A549 (cell line): ENCODE data around the gene TASP1. TPM values are rescaled to one million over a fixed set of nuclear protein-coding genes. Genes with fewer than 3 reads are reported as not detected.
"Not testable (repeated sequence)": the region's sequence is repeated elsewhere in the genome, so short reads cannot be mapped to it uniquely, and the experiment has no call there.

ENCODE experiments used
- ATAC-seq, 2 experiments: fragments of 200-7000 bp in 1 of 2; fragments of >200 bp in 1 of 2; cut with Nextera tagmentation in 1 of 2; cut with Tn5 transposase in 1 of 2; 3 replicates each; pipeline versions ENCODE4 v1.8.0 to v1.9.1; 2018 to 2020; ENCODE audit warnings: mild to moderate bottlenecking in 1 of 2, moderate library complexity in 1 of 2
- CTCF ChIA-PET: fragments of 300-600 bp; sonication (Branson Sonifier 250); formaldehyde crosslinking; extraction: SDS; loops from one replicate; lab custom pipeline; 2021; ENCODE audit warnings: antibody characterized with exemption, inconsistent platforms; lab: Yijun Ruan, JAX
- POLR2A ChIA-PET: fragments of 350-600 bp; formaldehyde crosslinking; extraction: SDS; loops from one replicate; lab custom pipeline; 2021; ENCODE audit warnings: antibody characterized with exemption, inconsistent platforms; lab: Yijun Ruan, JAX
- DNase-seq, 2 experiments: peaks; one replicate each; pipeline versions ENCODE4 v3.0.0 to v3.0.0-alpha.2; 2011 to 2016; ENCODE audit warnings: low read depth in 1 of 2, low spot score in 1 of 2
- FAIRE-seq: peaks from 2 replicates; lab custom pipeline; 2011; peaks lifted over from hg19 to GRCh38; lab: Jason Lieb, UNC
- H3K27ac ChIP-seq, 2 experiments: fragments of >200 bp; sonication (Bioruptor Twin); formaldehyde crosslinking; 3 replicates each; pipeline ENCODE4 v1.5.1; 2016 to 2017
- H3K4me1 ChIP-seq: fragments of >200 bp; sonication (Bioruptor Twin); formaldehyde crosslinking; 3 replicates; pipeline ENCODE4 v1.6.1; 2016
- H3K4me2 ChIP-seq: fragments of >200 bp; sonication (Bioruptor Twin); formaldehyde crosslinking; 3 replicates; pipeline ENCODE4 v1.6.1; 2016
- H3K4me3 ChIP-seq: fragments of >200 bp; sonication (Bioruptor Twin); formaldehyde crosslinking; 3 replicates; pipeline ENCODE4 v1.5.1; 2016
- H3K9me3 ChIP-seq: fragments of >200 bp; sonication (Bioruptor Twin); formaldehyde crosslinking; 3 replicates; pipeline ENCODE4 v1.6.1; 2016
- CBX2 ChIP-seq: fragments of 200-600 bp; sonication (generic); IDR thresholded peaks from 2 replicates; pipeline ENCODE4 v1.6.1; 2016; ENCODE audit warnings: low read depth, mild to moderate bottlenecking, borderline replicate concordance
- CEBPB ChIP-seq, 2 experiments: fragments of >200 bp in 1 of 2; sonication (Bioruptor Twin) in 1 of 2; formaldehyde crosslinking in 1 of 2; IDR thresholded peaks; 2 replicates each; pipeline ENCODE4 v1.6.1; 2012 to 2016
- EHF ChIP-seq: fragments of 250-450 bp; sonication (Bioruptor Pico); IDR thresholded peaks from 2 replicates; pipeline ENCODE4 v1.5.0; 2020; ENCODE audit warnings: mild to moderate bottlenecking
- ELK1 ChIP-seq: fragments of 150-350 bp; IDR thresholded peaks from 2 replicates; pipeline ENCODE4 v1.6.1; 2014; ENCODE audit warnings: low read depth, mild to moderate bottlenecking, low read length
- FOXS1 ChIP-seq: fragments of 250-450 bp; sonication (Bioruptor Pico); IDR thresholded peaks from 2 replicates; pipeline ENCODE4 v1.5.0; 2020; ENCODE audit warnings: mild to moderate bottlenecking, moderate library complexity
- GATA3 ChIP-seq: IDR thresholded peaks from 2 replicates; pipeline ENCODE4 v1.6.1; 2012; ENCODE audit warnings: borderline replicate concordance
- HDAC2 ChIP-seq: fragments of 200-600 bp; sonication (generic); IDR thresholded peaks from 2 replicates; pipeline ENCODE4 v1.6.1; 2016
- HOXB13 ChIP-seq: fragments of 250-450 bp; sonication (Bioruptor Pico); IDR thresholded peaks from 2 replicates; pipeline ENCODE4 v1.5.0; 2020; ENCODE audit warnings: low read depth, mild to moderate bottlenecking, moderate library complexity
- HOXB5 ChIP-seq: fragments of 250-450 bp; sonication (Bioruptor Pico); IDR thresholded peaks from 2 replicates; pipeline ENCODE4 v1.5.0; 2020; ENCODE audit warnings: mild to moderate bottlenecking, moderate library complexity
- NFE2L2 ChIP-seq: fragments of 150-350 bp; conservative IDR thresholded peaks from 2 replicates; pipeline ENCODE4 v1.6.1; 2014; ENCODE audit warnings: low read length
- NR3C1 ChIP-seq: fragments of >200 bp; sonication (Bioruptor Twin); formaldehyde crosslinking; IDR thresholded peaks from 3 replicates; pipeline ENCODE4 v1.6.1; 2017
- PHF8 ChIP-seq: fragments of 200-600 bp; sonication (generic); IDR thresholded peaks from 2 replicates; pipeline ENCODE4 v1.6.1; 2016; ENCODE audit warnings: low read depth, mild to moderate bottlenecking, antibody characterized with exemption, moderate library complexity, borderline replicate concordance
- POLR2A ChIP-seq: IDR thresholded peaks from 2 replicates; pipeline ENCODE4 v1.6.1; 2012; ENCODE audit warnings: mild to moderate bottlenecking, low read length
- RCOR1 ChIP-seq: fragments of 150-350 bp; IDR thresholded peaks from 2 replicates; pipeline ENCODE4 v1.6.1; 2014; ENCODE audit warnings: antibody characterized with exemption, low read length, low read depth
- RFX5 ChIP-seq: fragments of 450-650 bp; IDR thresholded peaks from 2 replicates; pipeline ENCODE4 v1.7.1; 2014; ENCODE audit warnings: antibody characterized with exemption, mild to moderate bottlenecking, moderate library complexity
- SREBF2 ChIP-seq: fragments of 450-650 bp; IDR thresholded peaks from 2 replicates; pipeline ENCODE4 v1.6.1; 2014; ENCODE audit warnings: mild to moderate bottlenecking, moderate library complexity
- TFCP2L1 ChIP-seq: fragments of 250-450 bp; sonication (Bioruptor Pico); IDR thresholded peaks from 2 replicates; pipeline ENCODE4 v1.5.0; 2021; ENCODE audit warnings: mild to moderate bottlenecking
- TP53 ChIP-seq: fragments of 250-450 bp; sonication (Bioruptor Pico); IDR thresholded peaks from 2 replicates; pipeline ENCODE4 v1.5.0; 2021; ENCODE audit warnings: mild to moderate bottlenecking, moderate library complexity
- USF2 ChIP-seq: fragments of 450-650 bp; IDR thresholded peaks from 2 replicates; pipeline ENCODE4 v1.6.1; 2014; ENCODE audit warnings: antibody characterized with exemption
- ZC3H11A ChIP-seq: fragments of 450-650 bp; IDR thresholded peaks from 2 replicates; pipeline ENCODE4 v1.6.1; 2014; ENCODE audit warnings: antibody characterized with exemption, mild to moderate bottlenecking
- ZFP36 ChIP-seq: fragments of 450-650 bp; IDR thresholded peaks from 2 replicates; pipeline ENCODE4 v1.6.1; 2014; ENCODE audit warnings: borderline replicate concordance; ENCODE audit not compliant: partially characterized antibody
- WGBS: methylation state at CpG from one replicate; pipeline ENCODE4 v1.1.6; 2017; ENCODE audit errors: missing lambda C conversion rate; 5-methylcytosine and 5-hydroxymethylcytosine counted together
- polyA plus RNA-seq, 4 experiments: library from polyadenylated mRNA; depleted of rRNA in 3 of 4; stranded (reverse); fragments of >200 nt; fragmentation: RNase III in 1 of 4; extraction: RNeasy Plus Mini Kit Qiagen cat#74134 plus additional on column Dnase treatment in 1 of 4; gene quantifications; 2 replicates in 3 of 4; 3 replicates in 1 of 4; pipeline ENCODE4 v1.2.3, GENCODE V29; 2011 to 2017
- TF ChIP-seq, protein P1 (sequence below): fragments of 250-450 bp; sonication (Bioruptor Pico); IDR thresholded peaks from 2 replicates; pipeline ENCODE4 v1.5.0; 2021; ENCODE audit warnings: mild to moderate bottlenecking, moderate library complexity, borderline replicate concordance
- TF ChIP-seq, protein P2 (sequence below): fragments of >200 bp; sonication (Bioruptor Twin); formaldehyde crosslinking; IDR thresholded peaks from 3 replicates; pipeline ENCODE4 v1.6.1; 2016

Gene TASP1
- polyA plus RNA-seq, 2 of the 4 experiments (the other 2 are of a cell fraction), result 9.5 to 18.2 TPM

GRCh38 chr20:13363473-13363872 is 275.3 kb downstream of the TASP1 start:
- no peak overlapping the region for H3K27ac ChIP-seq
- DNase-seq, result no peak
- no peak for ATAC-seq
- H3K4me2 ChIP-seq, result no peak overlapping the region
- ChIA-PET CTCF (no interaction called here), POLR2A (no interaction called here)
- TF ChIP-seq HDAC2 (no peak), ELK1 (no peak), RCOR1 (no peak), HOXB5 (no peak), ZC3H11A (no peak), PHF8 (no peak), FOXS1 (CRISPR knock-in tag) (no peak), ZFP36 (no peak), USF2 (no peak)
- FAIRE-seq, result no peak
- no peak overlapping the region for H3K4me3 ChIP-seq
- no peaks in the 10 kb centered on the region for H3K4me1 ChIP-seq
- H3K9me3 ChIP-seq, result no peaks in the 10 kb centered on the region

GRCh38 chr20:13362165-13362564 is 276.6 kb downstream of the TASP1 start:
- DNase-seq, H3K27ac ChIP-seq, CTCF ChIA-PET, POLR2A ChIA-PET, H3K4me2 ChIP-seq, ATAC-seq, FAIRE-seq, H3K4me1 ChIP-seq, H3K4me3 ChIP-seq, H3K9me3 ChIP-seq: not testable (repeated sequence)
- 82% methylated on average over 3 of the region's 5 CpGs for WGBS

DNA sequence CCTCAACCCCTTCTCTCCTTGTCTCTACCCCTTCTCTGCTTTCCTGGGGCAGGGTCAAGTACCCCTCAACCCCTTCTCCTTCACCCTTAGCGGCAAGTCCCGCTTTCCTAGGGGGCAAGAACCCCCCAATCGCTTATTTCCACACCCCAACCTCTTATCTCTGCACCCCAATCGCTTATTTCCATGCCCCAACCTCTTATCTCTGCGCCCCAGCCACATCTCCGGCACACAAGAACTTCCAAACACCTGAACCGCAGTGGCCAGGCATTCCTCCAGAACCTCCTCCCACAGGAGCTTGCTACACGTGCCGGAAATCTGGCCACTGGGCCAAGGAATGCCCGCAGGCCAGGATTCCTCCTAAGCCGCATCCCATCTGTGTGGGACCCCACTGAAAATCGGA is 279.8 kb downstream of the TASP1 start:
- ATAC-seq, H3K4me1 ChIP-seq, POLR2A ChIA-PET, H3K9me3 ChIP-seq, CTCF ChIA-PET, FAIRE-seq, H3K4me2 ChIP-seq, H3K27ac ChIP-seq, H3K4me3 ChIP-seq, DNase-seq: not testable (repeated sequence)
- 78% methylated on average over 11 of the region's 12 CpGs for WGBS

DNA sequence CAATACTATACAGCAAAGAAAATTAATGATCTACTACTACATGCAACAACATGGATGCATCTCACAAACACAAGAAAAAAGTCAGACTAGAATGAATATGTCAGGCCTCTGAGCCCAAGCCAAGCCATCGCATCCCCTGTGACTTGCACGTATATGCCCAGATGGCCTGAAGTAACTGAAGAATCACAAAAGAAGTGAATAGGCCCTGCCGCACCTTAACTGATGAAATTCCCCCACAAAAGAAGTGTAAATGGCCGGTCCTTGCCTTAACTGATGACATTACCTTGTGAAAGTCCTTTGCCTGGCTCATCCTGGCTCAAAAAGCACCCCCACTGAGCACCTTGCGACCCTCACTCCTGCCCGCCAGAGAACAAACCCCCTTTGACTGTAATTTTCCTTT is 280.9 kb downstream of the TASP1 start:
- ATAC-seq, H3K4me3 ChIP-seq, H3K9me3 ChIP-seq, POLR2A ChIA-PET, CTCF ChIA-PET, H3K4me1 ChIP-seq, H3K4me2 ChIP-seq, DNase-seq, FAIRE-seq, H3K27ac ChIP-seq: not testable (repeated sequence)
- WGBS, result 77% methylated on average over 6 of the region's 6 CpGs

GRCh38 chr20:13356591-13356990 is 282.1 kb downstream of the TASP1 start:
- ATAC-seq, result no peak
- POLR2A ChIA-PET, result no interaction called here
- H3K4me1 ChIP-seq, result no peaks in the 10 kb centered on the region; the same call in 1 of the 3 replicates
- TF ChIP-seq CEBPB (IDR thresholded peaks at IDR 0.05) (no peak), POLR2A (no peak), CBX2 (no peak), PHF8 (no peak), TFCP2L1 (CRISPR knock-in tag) (no peak), TP53 (CRISPR knock-in tag) (no peak), SREBF2 (no peak), RFX5 (no peak), NR3C1 (no peak), FOXS1 (CRISPR knock-in tag) (no peak), HOXB13 (CRISPR knock-in tag) (no peak), ELK1 (no peak), NFE2L2 (no peak), GATA3 (no peak), EHF (CRISPR knock-in tag) (no peak)
- TF ChIP-seq, protein P1, sequence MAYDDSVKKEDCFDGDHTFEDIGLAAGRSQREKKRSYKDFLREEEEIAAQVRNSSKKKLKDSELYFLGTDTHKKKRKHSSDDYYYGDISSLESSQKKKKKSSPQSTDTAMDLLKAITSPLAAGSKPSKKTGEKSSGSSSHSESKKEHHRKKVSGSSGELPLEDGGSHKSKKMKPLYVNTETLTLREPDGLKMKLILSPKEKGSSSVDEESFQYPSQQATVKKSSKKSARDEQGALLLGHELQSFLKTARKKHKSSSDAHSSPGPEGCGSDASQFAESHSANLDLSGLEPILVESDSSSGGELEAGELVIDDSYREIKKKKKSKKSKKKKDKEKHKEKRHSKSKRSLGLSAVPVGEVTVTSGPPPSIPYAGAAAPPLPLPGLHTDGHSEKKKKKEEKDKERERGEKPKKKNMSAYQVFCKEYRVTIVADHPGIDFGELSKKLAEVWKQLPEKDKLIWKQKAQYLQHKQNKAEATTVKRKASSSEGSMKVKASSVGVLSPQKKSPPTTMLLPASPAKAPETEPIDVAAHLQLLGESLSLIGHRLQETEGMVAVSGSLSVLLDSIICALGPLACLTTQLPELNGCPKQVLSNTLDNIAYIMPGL, result no peak
- TF ChIP-seq, protein P2, sequence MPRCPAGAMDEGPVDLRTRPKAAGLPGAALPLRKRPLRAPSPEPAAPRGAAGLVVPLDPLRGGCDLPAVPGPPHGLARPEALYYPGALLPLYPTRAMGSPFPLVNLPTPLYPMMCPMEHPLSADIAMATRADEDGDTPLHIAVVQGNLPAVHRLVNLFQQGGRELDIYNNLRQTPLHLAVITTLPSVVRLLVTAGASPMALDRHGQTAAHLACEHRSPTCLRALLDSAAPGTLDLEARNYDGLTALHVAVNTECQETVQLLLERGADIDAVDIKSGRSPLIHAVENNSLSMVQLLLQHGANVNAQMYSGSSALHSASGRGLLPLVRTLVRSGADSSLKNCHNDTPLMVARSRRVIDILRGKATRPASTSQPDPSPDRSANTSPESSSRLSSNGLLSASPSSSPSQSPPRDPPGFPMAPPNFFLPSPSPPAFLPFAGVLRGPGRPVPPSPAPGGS, result no peak
- TF ChIP-seq, all 56 proteins: peak for 0
- CTCF ChIA-PET, result interaction anchor here (1.3 kb wide), 1 partner anchor 190 kb away, joined by 3 read pairs; no protein-coding TSS in a partner anchor
- FAIRE-seq (no peak), DNase-seq (no peak)
- Histone ChIP-seq H3K4me3 (no peak overlapping the region), H3K9me3 (no peaks in the 10 kb centered on the region), H3K4me2 (no peak overlapping the region), H3K27ac (no peak overlapping the region)
